HG03565 (cell line): ENCODE results near the gene TRH.
"Not testable (repeated sequence)": the region's sequence is repeated elsewhere in the genome, so short reads cannot be mapped to it uniquely, and the experiment has no call there.

Source experiments
- ATAC-seq: cut with Tn5 transposase; IDR thresholded peaks from one replicate; pipeline ENCODE4 v1.9.1; 2021; ENCODE audit warnings: mild to moderate bottlenecking, moderate library complexity; ENCODE audit not compliant: unreplicated experiment

Gene TRH

DNA sequence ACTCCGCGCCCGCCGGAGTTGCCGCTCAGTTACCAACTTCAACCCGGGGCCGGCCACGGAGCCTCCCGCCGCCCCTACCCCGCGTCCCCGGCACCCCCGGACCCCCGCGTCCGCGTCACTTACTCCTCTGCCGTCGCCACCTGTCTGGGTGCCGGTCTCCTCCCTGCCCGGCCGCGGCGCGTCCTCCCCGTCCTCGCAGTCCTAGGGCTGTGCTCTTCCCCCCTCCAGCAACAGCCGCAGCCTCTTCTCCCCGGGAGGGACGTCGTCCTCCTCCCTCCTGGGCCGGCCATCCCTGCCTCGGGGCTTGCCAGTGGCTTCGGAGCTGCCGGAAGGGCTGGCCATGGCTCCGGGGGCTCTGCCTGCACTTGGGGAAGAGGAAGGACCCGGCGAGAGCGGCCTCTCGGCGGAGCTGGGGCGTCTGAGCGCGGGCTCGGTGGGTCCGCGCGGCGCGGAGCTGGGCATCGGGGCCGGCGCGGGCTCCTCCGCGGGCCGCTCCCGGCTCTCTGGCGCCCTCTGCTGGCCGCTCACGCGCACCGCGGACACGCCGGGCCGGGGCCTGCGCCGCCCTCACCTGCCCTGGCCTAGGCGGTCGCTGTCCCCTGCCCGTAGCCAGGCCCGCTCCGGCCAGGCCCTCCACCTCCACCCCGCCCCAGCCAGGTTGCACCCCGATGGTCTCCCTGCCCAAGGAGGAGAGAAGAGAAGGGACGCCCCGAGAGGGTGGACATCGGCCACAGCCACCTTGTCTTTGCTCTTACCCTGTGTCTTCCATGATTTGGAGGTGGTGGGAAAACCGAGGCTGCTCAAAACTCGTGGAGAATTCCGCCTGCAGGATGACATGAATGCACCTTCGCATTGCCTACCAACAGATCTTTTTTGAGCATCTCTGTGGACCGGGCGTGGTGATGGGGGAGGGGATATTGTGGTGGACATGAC is 28.4 kb downstream of the TRH start:
- ATAC-seq: not testable (repeated sequence)

DNA sequence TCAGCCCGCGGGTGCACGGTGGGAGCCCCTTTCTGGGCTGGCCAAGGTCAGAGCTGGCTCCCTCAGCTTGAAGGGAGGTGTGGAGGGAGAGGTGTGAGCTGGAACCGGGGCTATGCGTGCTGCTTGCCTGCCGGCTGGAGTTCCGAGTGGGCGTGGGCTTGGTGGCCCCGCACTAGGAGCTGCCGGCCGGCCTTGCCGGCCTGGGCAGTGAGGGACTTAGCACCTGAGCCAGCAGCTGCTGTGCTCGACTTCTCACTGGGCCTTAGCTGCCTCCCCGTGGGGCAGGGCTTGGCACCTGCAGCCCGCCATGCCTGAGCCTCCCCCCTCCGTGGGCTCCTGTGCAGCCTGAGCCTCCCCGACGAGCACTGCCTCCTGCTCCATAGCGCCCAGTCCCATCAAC is 36.0 kb downstream of the TRH start:
- no peak for ATAC-seq

DNA sequence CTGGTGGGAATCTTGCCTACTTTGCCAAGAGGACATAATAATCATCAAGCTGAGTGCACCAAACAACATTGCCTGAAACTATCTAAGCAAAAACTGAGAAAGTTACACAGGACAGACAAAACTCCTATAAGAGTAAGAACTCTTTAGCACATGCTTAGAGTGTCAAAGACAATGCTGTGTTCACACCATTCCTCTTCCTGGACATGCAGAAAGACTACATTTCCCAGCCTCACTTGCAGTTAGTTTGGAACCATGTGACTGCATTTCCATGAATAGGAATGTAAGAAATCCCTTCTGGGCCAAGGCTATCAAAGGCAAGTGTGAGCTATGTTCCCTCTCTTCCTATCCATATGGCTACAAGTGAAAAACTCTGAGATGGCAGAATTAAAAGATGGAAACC is 37.6 kb downstream of the TRH start:
- not testable (repeated sequence) for ATAC-seq

DNA sequence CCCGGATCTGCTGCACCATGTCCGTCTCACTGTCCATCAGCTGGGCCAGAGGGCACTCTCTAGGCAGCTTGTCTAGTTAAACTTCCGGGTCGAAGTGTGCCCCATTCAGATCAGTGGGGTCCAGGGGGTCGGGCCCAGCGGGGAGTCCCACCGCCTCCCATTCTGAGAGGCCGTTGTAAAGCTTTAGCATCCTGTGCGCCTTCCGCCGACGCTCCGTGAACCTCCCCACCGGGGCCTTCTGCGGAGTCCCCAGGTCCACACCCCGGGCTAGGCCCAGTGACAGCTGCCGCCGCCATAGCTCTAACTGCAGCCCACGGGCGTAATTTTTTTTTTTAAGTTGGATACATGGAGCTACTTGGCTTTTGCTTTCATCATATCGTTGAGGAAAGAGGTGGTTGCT is 38.7 kb downstream of the TRH start:
- not testable (repeated sequence) for ATAC-seq

DNA sequence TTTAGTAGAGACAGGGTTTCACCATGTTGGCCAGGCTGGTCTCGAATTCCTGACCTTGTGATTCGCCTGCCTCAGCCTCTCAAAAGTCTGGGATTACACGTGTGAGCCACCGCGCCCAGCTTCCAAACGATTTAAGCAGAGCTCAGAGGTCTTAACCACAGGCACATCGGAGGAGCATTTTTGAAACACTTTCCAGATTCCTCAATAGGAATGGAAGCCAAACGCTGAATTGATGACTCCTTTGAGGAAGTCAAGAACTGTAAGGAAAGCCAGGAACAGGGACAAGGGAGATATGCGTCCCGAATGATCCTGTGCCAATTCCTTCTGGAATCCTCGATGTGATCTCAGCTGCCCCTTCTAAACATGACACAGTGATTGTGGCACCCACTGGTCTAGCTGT is 40.0 kb downstream of the TRH start:
- ATAC-seq: no peak

DNA sequence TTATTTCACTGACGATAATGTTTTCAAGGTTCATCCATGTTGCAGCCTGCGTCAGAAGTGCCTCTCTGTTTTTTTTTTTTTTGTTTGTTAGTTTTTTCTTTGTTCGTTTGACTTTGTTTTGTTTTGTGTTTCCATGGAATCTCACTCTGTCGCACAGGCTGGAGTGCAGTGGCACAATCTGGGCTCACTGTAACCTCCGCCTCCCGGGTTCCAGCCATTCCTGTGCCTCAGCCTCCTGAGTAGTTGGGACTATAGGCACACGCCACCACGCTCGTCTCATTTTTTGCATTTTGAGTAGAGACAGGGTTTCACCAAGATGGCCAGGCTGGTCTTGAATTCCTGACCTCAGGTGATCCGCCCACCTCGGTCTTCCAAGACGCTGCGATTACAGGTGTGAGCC is 43.1 kb downstream of the TRH start:
- not testable (repeated sequence) for ATAC-seq

DNA sequence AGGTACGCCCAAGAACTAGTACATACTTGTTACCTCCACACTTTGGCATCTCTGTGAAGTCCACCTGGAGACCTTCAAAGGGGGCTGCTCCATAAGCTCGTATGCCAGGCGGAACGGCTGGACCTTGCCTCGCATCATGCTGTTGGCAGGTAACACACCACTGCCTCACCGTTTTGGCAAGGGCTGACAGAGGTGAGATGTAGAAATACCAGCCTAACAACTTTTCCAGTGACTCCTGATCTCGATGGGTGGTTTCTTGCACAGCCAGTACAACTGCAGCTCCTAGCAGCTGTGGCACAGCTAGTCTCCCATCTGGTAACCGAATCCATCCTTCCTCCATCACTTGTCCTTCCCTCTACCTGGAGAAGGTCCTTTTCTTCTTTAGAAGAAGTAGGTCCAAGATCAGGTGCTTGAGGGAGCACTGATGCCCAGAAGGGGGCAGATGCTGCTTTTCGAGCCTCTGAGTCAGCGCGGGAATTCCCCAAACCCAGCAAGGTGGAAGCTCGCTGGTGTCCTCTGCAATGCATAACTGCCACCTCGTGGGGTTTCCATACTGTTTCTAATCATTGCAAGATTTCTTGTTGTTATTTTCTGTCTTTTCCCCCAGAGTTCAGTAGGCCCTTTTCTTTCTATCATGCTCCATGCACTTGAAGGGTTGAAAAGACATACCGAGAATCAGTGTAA is 51.8 kb downstream of the TRH start:
- ATAC-seq: not testable (repeated sequence)

DNA sequence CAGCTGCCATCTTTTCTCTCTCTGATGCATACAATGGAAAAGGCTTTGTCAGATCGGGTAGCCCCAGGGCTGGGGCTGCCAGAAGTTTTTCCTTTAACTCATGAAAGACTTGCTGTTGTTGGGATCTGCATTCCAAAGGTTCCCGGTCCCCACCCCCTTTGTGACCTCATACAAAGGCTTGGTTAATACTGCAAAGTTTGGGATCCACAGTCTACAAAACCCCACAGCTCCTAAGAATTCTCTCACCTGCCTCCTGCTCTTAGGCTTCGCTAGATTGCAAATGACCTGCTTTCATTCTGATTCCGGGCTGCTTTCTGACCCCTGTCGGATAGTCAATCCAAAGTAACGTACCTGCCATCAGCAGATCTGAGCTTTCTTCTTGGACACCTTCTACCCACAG is 52.9 kb downstream of the TRH start:
- ATAC-seq: not testable (repeated sequence)
